Parathyroid adenoma (tissue), 2 donors: ENCODE data around the gene ABCC3.
A peak's percentile ranks its signal among the peaks of the same experiment; 100 is the strongest.
"Not testable (repeated sequence)": the region's sequence is repeated elsewhere in the genome, so short reads cannot be mapped to it uniquely, and the experiment has no call there.

Source experiments
- H2AFZ ChIP-seq: fragments of 300-600 bp; sonication (generic); one replicate; pipeline ENCODE4 v1.7.0; 2017; ENCODE audit warnings: antibody characterized with exemption, mild to moderate bottlenecking
- H3K27ac ChIP-seq: fragments of 300-600 bp; sonication (generic); one replicate; pipeline ENCODE4 v1.7.0; 2017
- H3K27me3 ChIP-seq: fragments of 300-600 bp; sonication (generic); one replicate; pipeline ENCODE4 v1.7.0; 2017; ENCODE audit warnings: low read length; ENCODE audit not compliant: control insufficient read depth, insufficient read depth
- H3K36me3 ChIP-seq: fragments of 300-600 bp; sonication (generic); one replicate; pipeline ENCODE4 v1.7.0; 2017; ENCODE audit warnings: low read length; ENCODE audit not compliant: control insufficient read depth, insufficient read depth
- H3K4me1 ChIP-seq: fragments of 300-600 bp; sonication (generic); one replicate; pipeline ENCODE4 v1.7.0; 2017; ENCODE audit warnings: control low read depth
- H3K4me2 ChIP-seq: fragments of 300-600 bp; sonication (generic); one replicate; pipeline ENCODE4 v1.7.0; 2017; ENCODE audit warnings: low read length
- H3K4me3 ChIP-seq: fragments of 300-600 bp; sonication (generic); one replicate; pipeline ENCODE4 v1.7.0; 2017; ENCODE audit warnings: low read depth, low read length
- H3K79me2 ChIP-seq: fragments of 300-600 bp; sonication (generic); one replicate; pipeline ENCODE4 v1.7.0; 2017; ENCODE audit warnings: control low read depth
- H3K9ac ChIP-seq: fragments of 300-600 bp; sonication (generic); one replicate; pipeline ENCODE4 v1.7.0; 2017; ENCODE audit warnings: mild to moderate bottlenecking
- H3K9me3 ChIP-seq: fragments of 300-600 bp; sonication (generic); one replicate; pipeline ENCODE4 v1.7.0; 2017; ENCODE audit warnings: low read length; ENCODE audit not compliant: control insufficient read depth
- TF ChIP-seq, protein P1 (sequence below): fragments of 300-600 bp; sonication (generic); IDR thresholded peaks from one replicate; pipeline ENCODE4 v1.7.0; 2017; ENCODE audit warnings: antibody characterized with exemption, mild to moderate bottlenecking
- donor health status: primary hyperparathyroidism.

The ABCC3 gene

DNA sequence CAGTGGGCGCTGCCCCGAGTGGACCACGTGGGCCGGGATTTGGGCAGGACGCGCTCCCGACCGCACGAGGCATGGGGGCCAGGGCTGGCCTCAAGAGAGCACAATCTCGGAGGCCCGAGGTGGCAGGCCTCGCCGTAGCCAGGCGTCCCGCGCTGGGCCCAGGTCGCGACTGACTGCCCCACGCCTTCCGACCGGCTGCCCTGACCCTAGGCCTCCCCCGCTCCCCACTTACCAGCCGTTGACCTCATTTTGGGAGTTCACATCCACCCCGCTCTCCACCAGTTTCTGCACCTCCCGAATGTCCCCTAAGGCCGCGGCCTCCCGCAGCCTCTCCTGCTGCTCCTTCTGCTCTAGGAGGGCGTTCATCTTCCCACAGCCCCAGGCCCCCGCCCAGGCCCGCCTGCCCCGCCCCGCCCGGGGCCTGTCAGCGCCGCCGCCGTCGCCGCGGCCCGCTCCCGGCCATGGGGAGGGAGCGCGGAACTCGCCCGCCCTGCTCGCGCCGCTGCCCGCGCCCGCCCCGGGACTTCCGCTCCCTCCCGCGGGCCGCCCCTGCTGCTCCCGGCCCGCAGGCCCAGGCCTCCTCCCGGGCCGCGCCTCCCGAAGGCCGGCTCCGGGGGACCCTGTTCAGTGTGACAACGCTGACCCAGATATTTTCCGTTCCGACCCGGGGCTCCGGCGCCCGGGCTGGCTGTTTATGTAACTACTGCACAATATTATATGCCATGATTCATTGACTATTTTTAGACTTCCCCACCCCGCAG lies 72.8 kb downstream of the ABCC3 start, which contains the start of gene ANKRD40:
ANKRD40 (minus strand) TSS at position 626 of the 761 bp plus-strand sequence; CDS start at position 366, 260 bp downstream.
- no peaks in the 10 kb centered on the region for H3K27me3 ChIP-seq
- peaks cover 28% of the 10 kb centered on the region for H3K4me1 ChIP-seq
- H3K36me3 ChIP-seq, result no peaks in the 10 kb centered on the region
- peak within 1 kb of the TSS; percentile 75 for H3K4me3 ChIP-seq
- H3K9me3 ChIP-seq, result no peaks in the 10 kb centered on the region
- peak within 1 kb of the TSS; percentile 97 for H3K27ac ChIP-seq
- TF ChIP-seq, protein P1, sequence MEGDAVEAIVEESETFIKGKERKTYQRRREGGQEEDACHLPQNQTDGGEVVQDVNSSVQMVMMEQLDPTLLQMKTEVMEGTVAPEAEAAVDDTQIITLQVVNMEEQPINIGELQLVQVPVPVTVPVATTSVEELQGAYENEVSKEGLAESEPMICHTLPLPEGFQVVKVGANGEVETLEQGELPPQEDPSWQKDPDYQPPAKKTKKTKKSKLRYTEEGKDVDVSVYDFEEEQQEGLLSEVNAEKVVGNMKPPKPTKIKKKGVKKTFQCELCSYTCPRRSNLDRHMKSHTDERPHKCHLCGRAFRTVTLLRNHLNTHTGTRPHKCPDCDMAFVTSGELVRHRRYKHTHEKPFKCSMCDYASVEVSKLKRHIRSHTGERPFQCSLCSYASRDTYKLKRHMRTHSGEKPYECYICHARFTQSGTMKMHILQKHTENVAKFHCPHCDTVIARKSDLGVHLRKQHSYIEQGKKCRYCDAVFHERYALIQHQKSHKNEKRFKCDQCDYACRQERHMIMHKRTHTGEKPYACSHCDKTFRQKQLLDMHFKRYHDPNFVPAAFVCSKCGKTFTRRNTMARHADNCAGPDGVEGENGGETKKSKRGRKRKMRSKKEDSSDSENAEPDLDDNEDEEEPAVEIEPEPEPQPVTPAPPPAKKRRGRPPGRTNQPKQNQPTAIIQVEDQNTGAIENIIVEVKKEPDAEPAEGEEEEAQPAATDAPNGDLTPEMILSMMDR, result no peak
- H2AFZ ChIP-seq, result peak within 1 kb of the TSS; percentile 88
- peaks cover 25% of the 10 kb centered on the region for H3K79me2 ChIP-seq
- peak within 1 kb of the TSS; percentile 69 for H3K9ac ChIP-seq
- peak within 1 kb of the TSS; percentile 97 for H3K4me2 ChIP-seq

DNA sequence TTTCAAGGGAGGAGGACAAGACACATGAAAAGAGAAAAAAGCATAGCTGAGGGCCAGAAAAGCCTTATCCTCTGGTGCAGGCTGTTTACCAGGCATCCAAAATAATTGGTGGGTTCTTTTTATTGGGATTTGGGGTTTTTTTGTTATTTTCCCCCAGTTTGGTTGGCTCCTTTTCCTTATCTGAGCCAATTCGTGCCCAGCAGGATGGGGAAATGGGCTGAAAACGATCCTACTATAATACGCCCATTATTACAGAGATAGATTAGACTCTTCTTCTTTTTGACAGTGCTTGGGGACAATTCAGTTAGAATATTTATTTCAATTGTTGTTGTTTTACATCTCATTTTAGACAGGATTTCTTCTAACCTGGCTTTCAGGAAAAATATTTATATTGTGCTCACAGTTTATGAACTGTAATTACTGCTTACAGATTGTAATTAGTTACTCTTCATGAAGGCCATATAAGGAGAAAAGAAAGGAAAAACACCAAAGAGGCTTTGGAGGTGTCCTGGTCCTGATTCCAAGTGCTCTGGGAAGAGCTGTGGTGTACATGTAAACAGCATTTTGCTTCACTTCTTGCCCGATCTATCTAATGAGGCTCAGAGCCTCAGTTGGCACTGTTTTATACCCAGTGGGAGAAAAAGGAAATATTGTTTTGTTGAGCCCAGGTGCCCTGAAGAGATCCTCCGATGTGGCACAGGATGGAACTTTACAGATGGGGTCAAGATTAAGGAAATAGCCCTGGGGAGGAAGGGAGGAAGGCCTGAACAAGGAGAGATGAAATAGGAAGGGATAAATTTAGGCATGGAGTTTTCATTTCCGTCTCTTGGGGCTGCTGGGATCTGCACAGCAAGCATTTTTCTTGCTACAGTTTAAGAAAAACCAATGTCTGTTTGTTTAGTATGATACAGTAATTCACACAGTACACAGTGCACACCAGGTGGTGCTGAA lies 73.6 kb downstream of the ABCC3 start:
- H3K4me2 ChIP-seq, result peak overlapping the region; percentile 84
- H3K9me3 ChIP-seq, result no peaks in the 10 kb centered on the region
- peak overlapping the region; percentile 97 for H3K27ac ChIP-seq
- H3K4me1 ChIP-seq, result peaks cover 23% of the 10 kb centered on the region
- H3K27me3 ChIP-seq, result no peaks in the 10 kb centered on the region
- no peaks in the 10 kb centered on the region for H3K36me3 ChIP-seq
- peak overlapping the region; percentile 75 for H3K4me3 ChIP-seq
- peak overlapping the region; percentile 80 for H2AFZ ChIP-seq
- TF ChIP-seq, protein P1, result no peak
- H3K9ac ChIP-seq, result peak overlapping the region; percentile 64
- H3K79me2 ChIP-seq, result peaks cover 21% of the 10 kb centered on the region

DNA sequence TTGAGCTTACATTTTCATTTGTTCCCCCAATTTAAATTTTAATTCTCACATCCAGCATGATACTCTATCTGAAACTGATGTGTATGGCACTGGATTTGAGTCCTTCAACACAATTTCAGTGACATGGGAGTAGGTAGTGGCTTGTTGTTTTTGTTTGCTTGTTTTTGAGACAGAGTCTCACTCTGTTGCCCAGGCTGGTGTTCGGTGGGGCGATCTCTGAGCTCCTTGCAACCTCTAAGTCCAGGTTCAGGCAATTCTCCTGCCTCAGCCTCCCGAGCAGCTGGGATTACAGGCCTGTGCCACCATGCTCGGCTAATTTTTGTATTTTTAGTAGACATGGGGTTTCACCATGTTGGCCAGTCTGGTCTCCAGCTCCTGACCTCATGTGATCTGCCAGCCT lies 74.4 kb downstream of the ABCC3 start:
- H3K9me3 ChIP-seq, H3K36me3 ChIP-seq, H3K27me3 ChIP-seq, H3K9ac ChIP-seq: not testable (repeated sequence)
- Histone ChIP-seq H3K4me2 (peak overlapping the region; percentile 84), H2AFZ (peak overlapping the region; percentile 80), H3K79me2 (peaks cover 19% of the 10 kb centered on the region), H3K4me1 (peaks cover 20% of the 10 kb centered on the region), H3K4me3 (peak overlapping the region; percentile 75), H3K27ac (peak overlapping the region; percentile 97)

DNA sequence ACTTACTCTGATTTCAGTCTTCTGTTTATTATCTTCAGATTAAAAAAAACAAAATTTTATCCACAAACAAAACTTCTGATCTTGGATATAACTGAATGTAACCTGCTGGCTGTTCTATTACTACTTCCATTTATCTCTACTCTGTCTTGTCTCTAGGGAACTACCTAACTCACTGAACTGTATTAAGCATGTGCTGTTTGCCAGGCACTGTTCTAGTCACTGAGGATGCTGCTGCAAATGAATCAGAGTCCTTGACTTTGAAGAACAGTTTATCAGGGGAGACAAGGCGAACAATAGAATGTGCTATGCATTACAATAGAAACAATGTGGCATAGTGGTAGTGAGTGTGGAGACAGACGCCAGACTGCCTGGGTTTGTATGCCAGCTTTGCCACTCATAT lies 75.3 kb downstream of the ABCC3 start:
- no peak overlapping the region for H3K9ac ChIP-seq
- H3K4me1 ChIP-seq, result peaks cover 20% of the 10 kb centered on the region
- H3K27ac ChIP-seq, result no peak overlapping the region
- peaks cover 19% of the 10 kb centered on the region for H3K79me2 ChIP-seq
- no peak overlapping the region for H2AFZ ChIP-seq
- TF ChIP-seq, protein P1, result no peak
- no peaks in the 10 kb centered on the region for H3K9me3 ChIP-seq
- no peaks in the 10 kb centered on the region for H3K36me3 ChIP-seq
- H3K4me2 ChIP-seq, result no peak overlapping the region
- H3K27me3 ChIP-seq, result no peaks in the 10 kb centered on the region
- no peak overlapping the region for H3K4me3 ChIP-seq

DNA sequence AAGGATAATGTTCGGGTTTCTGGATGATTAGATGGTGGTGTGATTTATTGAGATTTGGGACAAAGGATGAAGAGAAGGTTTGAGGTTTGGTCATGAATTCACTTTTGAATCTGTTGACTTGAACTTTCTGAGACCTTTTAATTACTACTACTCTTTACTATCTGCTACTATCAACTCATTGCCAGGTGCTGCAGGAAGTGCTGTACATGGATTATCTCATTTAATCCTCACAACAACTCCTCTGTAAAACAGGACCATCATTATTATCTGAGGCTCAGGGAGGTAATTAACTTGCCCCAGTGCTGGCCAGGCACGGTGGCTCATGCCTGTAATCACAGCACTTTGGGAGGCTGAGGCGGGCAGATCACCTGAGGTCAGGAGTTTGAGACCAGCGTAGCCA lies 76.0 kb downstream of the ABCC3 start:
- H3K27ac ChIP-seq, result no peak overlapping the region

More for the DNA sequence above, 76.0 kb downstream of the ABCC3 start:
- Histone ChIP-seq H3K4me3 (no peak overlapping the region), H3K36me3 (no peaks in the 10 kb centered on the region), H3K27me3 (no peaks in the 10 kb centered on the region), H2AFZ (no peak overlapping the region), H3K4me1 (peaks cover 20% of the 10 kb centered on the region), H3K9me3 (no peaks in the 10 kb centered on the region), H3K4me2 (no peak overlapping the region), H3K79me2 (peaks cover 19% of the 10 kb centered on the region), H3K9ac (no peak overlapping the region)
- TF ChIP-seq, protein P1, result no peak
